Middle frontal gyrus (tissue), 1 donor: ENCODE measurements around the gene EEF2K.
"Not testable (repeated sequence)": the region's sequence is repeated elsewhere in the genome, so short reads cannot be mapped to it uniquely, and the experiment has no call there.

Source experiments
- DNase-seq: peaks from one replicate; pipeline ENCODE4 v3.0.0-alpha.2; 2015; ENCODE audit warnings: low spot score; ENCODE audit errors: extremely low spot score

EEF2K gene

DNA sequence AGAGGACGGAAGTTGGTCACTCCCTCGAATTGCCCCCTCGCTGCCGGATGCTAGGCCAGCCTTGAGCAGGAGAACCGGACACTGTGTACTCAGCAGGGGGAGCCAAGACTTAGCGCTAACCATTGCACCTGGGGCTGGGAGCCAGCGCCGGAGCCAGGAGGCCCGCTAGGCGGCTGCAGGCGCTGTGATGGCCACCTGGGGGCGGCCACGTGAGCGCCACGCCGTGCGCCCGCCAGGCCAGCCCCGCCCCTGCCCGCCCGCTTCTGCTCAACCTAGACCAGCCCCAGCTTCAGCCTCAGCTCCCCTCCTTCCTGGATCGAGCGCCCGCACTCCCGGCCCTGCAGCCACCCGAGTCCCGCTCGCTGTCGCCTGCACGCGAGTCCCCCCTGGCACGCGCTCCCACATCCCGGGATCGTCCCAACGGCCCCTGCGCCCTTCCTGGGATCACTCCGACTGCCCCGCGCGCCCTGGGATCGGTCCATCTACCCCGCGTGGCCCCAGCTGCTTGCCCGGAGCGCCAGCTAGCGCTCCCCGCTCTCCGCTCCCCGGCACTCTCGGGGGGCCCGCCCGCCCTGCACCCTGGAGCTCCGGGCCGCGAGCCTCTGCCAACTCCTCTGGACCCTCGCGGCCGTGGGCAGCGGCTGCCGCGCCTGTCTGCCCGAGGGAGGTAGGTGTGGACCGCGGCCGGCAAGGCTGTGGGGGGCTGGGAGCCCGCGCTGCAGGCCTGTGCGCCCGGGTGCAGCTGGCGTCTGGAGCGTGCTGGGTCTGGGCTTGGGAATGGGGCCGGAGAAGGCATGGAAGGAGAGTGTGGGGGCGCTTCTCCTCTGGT lies at the start of gene EEF2K:
TSS of gene EEF2K (plus strand) at position 266 of the 829 bp plus-strand sequence. CDS start 19,452 bp downstream, outside the sequence.
- peak; percentile 63 for DNase-seq

- no peak for DNase-seq
These were observed 44.7 kb upstream of the EEF2K start for GRCh38 chr16:22161401-22161800.

GRCh38 chr16:22161999-22162655 lies 44.0 kb upstream of the EEF2K start, which contains the start of gene SDR42E2:
Gene SDR42E2 (plus strand): TSS chr16:22162506. CDS start chr16:22165583, 3,077 bp downstream.
- no peak for DNase-seq

DNA sequence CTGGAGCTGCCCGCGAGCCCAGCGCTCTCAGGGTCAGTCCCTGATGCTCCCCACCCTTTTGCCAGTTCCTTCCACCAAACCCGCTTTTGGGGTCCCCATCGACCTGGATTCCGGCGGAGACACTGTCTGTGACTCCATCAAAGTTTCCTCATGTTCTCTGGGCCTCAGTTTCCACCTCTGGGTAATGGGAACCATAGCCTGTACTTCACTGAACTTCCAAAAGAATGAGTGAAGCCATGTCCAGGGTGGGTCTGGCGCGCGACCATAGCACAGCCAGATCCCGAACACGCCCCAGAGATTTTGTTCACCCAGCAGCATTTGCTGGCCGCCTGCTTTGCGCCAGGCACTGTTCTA lies 43.4 kb upstream of the EEF2K start:
- no peak for DNase-seq

- no peak for DNase-seq
These were observed 42.3 kb upstream of the EEF2K start for GRCh38 chr16:22163806-22164205.

- no peak for DNase-seq
These were observed 41.6 kb upstream of the EEF2K start for GRCh38 chr16:22164482-22164881.

GRCh38 chr16:22165508-22166285 lies 40.4 kb upstream of the EEF2K start:
- DNase-seq, result no peak

- no peak for DNase-seq
These were observed 34.1 kb upstream of the EEF2K start for GRCh38 chr16:22171953-22172352.

GRCh38 chr16:22172642-22173041 lies 33.4 kb upstream of the EEF2K start:
- not testable (repeated sequence) for DNase-seq

- DNase-seq, result no peak
These were observed 31.4 kb upstream of the EEF2K start for GRCh38 chr16:22174642-22175041.

DNA sequence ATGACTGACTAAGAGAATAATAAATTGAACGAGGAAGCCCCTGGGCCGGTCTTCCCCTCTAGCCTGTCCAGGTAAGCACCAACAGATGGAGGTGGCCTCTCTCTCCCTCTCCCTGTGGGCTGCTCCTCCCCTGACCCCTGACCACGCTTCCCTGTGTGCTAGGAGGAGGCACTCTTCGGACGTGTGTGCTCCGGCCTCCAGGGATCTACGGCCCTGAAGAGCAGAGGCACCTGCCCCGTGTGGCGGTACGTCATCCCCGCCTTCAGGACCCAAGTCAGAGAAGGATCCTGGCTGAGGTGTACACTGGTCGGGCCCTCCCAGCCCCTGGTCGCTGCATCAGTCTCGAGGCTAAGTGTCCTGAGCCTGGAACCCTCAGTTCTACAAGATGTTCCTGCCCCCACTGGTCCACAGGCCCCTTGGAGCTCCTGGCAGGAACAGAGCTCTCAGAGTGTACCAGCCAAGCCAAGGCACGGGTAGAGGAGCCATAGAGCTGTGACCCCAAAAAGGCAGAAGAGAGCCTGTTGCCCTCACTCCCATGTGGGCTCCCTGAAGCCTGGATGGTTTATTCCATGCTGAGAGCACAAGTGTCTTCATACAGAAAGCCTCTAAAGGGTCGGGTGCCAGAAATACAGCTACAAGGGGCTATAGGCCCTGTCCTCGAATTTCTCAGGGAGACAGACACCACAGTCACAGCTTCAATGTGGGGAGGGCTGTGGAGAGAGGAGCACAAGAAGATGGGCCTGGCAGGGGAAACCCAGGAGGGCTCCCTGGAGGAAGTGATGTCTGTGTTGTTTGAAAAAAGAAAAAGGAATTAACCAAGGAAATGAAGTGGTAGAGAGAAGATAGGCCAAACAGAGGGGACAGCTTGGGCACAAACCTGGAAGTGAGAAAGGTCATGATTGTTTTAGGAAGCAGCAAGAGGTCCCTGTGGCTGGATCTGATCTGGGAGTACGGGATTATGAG lies 27.8 kb upstream of the EEF2K start:
- no peak for DNase-seq

DNA sequence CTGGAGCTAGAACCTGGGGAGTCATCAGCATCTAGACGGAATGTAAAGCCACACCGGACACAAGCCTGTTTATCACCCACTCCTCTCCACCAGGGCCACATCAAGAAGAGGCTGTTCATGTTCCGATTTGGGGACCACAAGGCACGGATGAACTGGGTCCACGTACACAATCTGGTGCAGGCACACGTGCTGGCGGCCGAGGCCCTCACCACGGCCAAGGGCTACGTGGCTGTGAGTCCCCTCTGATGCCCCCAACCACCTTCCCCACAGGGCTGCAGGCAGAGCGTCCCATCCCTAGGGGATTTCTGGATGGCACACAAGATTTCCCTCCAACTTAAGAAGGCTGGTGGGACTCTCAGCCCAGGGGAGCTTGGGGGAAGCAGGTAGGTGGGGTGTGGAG lies 24.7 kb upstream of the EEF2K start:
- DNase-seq, result no peak

DNA sequence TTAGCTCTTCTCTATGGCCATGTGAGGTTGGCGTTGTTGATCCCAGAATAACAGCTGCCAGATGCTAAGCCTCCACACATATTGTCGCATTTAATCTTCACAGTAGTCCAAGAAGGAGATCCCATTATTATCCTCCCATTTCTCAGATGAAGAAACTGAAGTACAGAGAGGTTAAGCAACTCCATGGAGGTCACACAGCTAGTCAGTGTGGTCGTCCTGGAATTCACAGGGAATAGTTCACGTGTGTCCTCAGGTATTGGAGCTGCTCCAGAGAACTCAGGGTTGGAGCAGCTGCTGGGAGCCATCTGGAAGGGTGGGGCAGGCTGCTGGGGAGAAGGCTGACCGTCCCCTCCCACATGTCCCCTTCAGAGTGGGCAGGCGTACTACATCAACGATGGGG lies 24.2 kb upstream of the EEF2K start:
- no peak for DNase-seq

- no peak for DNase-seq
These were observed 22.7 kb upstream of the EEF2K start for GRCh38 chr16:22183335-22183734.

GRCh38 chr16:22183901-22184614 lies 22.0 kb upstream of the EEF2K start:
- no peak for DNase-seq

DNA sequence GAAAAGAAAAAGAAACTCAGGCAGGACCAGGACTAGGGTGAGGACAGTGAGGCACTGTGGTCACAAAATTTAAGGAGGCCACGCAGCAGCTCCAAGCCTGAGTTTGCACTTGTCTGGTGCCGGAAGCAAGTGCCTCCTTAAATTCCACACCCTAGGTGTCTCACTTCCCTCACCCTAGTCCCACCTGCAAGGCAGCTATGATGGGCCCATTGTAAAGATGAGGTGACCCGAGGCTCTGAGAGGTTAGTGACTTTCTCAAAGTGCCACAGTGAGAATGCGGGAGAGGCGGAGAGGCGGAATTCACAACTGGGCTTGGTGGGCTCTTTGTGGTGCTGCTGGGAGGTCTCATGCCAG lies 21.5 kb upstream of the EEF2K start:
- no peak for DNase-seq

DNA sequence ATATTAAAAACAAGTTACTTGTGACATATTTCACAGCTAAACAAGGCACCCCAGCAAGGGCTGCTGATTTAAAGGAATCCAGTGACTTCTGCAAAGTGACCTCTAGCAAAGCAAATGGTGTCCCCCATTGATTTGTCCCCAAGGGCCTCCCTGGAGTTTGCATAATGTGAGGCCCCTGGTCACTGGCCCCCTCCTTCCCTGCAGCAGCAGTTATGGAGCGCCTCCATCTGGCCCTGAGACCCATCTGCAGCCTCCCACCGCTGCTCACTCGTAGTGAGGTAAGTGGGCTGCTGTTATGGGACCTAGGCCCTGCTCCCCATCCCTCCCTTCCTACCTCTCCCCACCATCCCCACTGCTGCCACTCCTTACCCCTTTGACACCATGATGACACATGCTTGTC lies 19.6 kb upstream of the EEF2K start:
- DNase-seq, result no peak

- DNase-seq, result no peak
These were observed 17.8 kb upstream of the EEF2K start for GRCh38 chr16:22188267-22188594.

GRCh38 chr16:22188595-22189442 lies 17.3 kb upstream of the EEF2K start:
- peak; percentile 53 for DNase-seq
